Upper lobe of right lung (tissue), 1 donor: ENCODE results near the gene PIP5K1B. TPM values are rescaled to one million over a fixed set of nuclear protein-coding genes. Genes with fewer than 3 reads are reported as not detected.

Experiments used
- ATAC-seq: fragments of 200-7000 bp; cut with Tn5 transposase; one replicate; pipeline ENCODE4 v1.9.1; 2020; ENCODE audit warnings: mild to moderate bottlenecking, moderate library complexity
- DNase-seq: peaks from one replicate; pipeline ENCODE4 v3.0.0-alpha.2; 2020
- H3K27ac ChIP-seq: fragments of 200-600 bp; one replicate; pipeline ENCODE4 v1.8.0; 2022
- H3K27me3 ChIP-seq: fragments of 200-600 bp; one replicate; pipeline ENCODE4 v1.8.0; 2022; ENCODE audit warnings: mild to moderate bottlenecking
- H3K36me3 ChIP-seq: fragments of 200-600 bp; one replicate; pipeline ENCODE4 v1.8.0; 2022
- H3K4me1 ChIP-seq: fragments of 200-600 bp; one replicate; pipeline ENCODE4 v1.8.0; 2022
- H3K4me3 ChIP-seq: fragments of 200-600 bp; one replicate; pipeline ENCODE4 v1.8.0; 2022; ENCODE audit warnings: mild to moderate bottlenecking
- H3K9me3 ChIP-seq: fragments of 200-600 bp; one replicate; pipeline ENCODE4 v1.8.0; 2022
- CTCF ChIP-seq: fragments of 200-600 bp; IDR thresholded peaks from one replicate; pipeline ENCODE4 v1.8.0; 2022; ENCODE audit warnings: antibody characterized with exemption
- intact Hi-C: fragments of 100-400 bp; cut with DNase I; formaldehyde crosslinking; loops from one replicate; pipeline ENCODE4 v1.11.0; 2022
- total RNA-seq: library from RNA; stranded (reverse); fragmentation: NEBNext Ultra II Directional; extraction: Animal tissue kit (Norgen Biotek cat#: 25700); gene quantifications from one replicate; pipeline ENCODE4 v1.2.1, GENCODE V29; 2021
- donor health status: DM: no; HTN: yes; CAD: no; lungs with severe emphysema.

The PIP5K1B gene
- total RNA-seq, 1 donor from 2014 or later, result 36.5 TPM

DNA sequence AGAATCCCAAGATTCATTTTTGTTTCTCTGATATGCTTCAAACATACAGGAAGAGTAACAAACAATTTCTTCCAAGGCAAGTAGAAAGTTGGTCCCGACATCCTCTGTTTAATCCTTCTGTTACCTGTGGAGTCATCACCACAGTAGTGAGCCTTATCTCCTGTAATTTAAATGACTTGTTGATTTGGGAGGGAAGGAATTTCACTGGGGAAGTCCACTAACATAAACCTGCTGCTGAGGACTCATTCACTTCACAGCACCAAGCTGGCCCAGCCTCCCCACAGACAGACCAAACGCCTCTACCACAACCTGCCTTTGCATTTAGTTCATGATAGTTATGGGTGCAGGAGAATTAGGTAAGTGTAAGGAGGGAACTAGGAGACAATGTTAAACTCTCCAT lies 245.6 kb downstream of the PIP5K1B start:
- no peaks in the 10 kb centered on the region for H3K27me3 ChIP-seq
- intact Hi-C loops, result no loop called here
- ATAC-seq, result no peak
- no peak for TF ChIP-seq CTCF
- no peak overlapping the region for H3K4me3 ChIP-seq
- no peaks in the 10 kb centered on the region for H3K4me1 ChIP-seq
- no peak overlapping the region for H3K27ac ChIP-seq
- no peaks in the 10 kb centered on the region for H3K36me3 ChIP-seq
- DNase-seq, result no peak
- no peaks in the 10 kb centered on the region for H3K9me3 ChIP-seq

- DNase-seq, result no peak
- no peaks in the 10 kb centered on the region for H3K9me3 ChIP-seq
- no peak overlapping the region for H3K27ac ChIP-seq
- peak; percentile 71 for ATAC-seq
- intact Hi-C loops, result no loop called here
- H3K36me3 ChIP-seq, result no peaks in the 10 kb centered on the region
- no peaks in the 10 kb centered on the region for H3K4me1 ChIP-seq
- H3K27me3 ChIP-seq, result no peaks in the 10 kb centered on the region
- no peak for TF ChIP-seq CTCF
- H3K4me3 ChIP-seq, result no peak overlapping the region
These were observed 247.0 kb downstream of the PIP5K1B start for GRCh38 chr9:68951879-68952659.

DNA sequence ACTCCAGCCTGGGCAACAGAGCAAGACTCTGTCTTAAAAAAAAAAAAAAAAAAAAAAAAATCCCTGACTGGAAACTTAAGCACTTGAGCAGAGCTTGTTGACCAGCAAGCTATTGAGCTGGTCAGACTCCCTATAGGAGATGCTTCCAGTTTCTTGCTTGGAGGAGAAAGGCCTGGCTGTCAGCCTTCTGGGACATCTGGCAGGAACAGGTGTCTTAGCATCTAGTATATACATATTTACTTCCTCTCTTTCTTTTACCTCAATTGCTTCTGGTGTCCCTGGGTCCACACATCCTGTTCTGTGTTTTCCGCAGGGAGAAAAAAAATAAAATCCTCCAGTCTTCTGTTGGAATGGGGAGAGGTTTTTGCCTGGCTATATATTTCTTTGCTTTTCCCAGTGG lies 248.7 kb downstream of the PIP5K1B start:
- DNase-seq (no peak), ATAC-seq (no peak)
- no peaks in the 10 kb centered on the region for H3K27me3 ChIP-seq
- intact Hi-C loops, result no loop called here
- no peak for TF ChIP-seq CTCF
- H3K9me3 ChIP-seq, result no peaks in the 10 kb centered on the region
- H3K36me3 ChIP-seq, result no peaks in the 10 kb centered on the region
- H3K4me3 ChIP-seq, result no peak overlapping the region
- no peak overlapping the region for H3K27ac ChIP-seq
- H3K4me1 ChIP-seq, result no peaks in the 10 kb centered on the region

GRCh38 chr9:68955330-68955729 lies 250.3 kb downstream of the PIP5K1B start:
- no peak overlapping the region for H3K4me3 ChIP-seq
- no peaks in the 10 kb centered on the region for H3K27me3 ChIP-seq
- intact Hi-C loops, result no loop called here
- no peaks in the 10 kb centered on the region for H3K4me1 ChIP-seq
- no peak for TF ChIP-seq CTCF
- DNase-seq (no peak), ATAC-seq (no peak)
- no peaks in the 10 kb centered on the region for H3K9me3 ChIP-seq
- no peak overlapping the region for H3K27ac ChIP-seq
- no peaks in the 10 kb centered on the region for H3K36me3 ChIP-seq

- Histone ChIP-seq H3K4me3 (no peak overlapping the region), H3K27me3 (no peaks in the 10 kb centered on the region), H3K9me3 (no peaks in the 10 kb centered on the region), H3K4me1 (no peaks in the 10 kb centered on the region), H3K36me3 (no peaks in the 10 kb centered on the region), H3K27ac (no peak overlapping the region)
- ATAC-seq (no peak), DNase-seq (no peak)
- intact Hi-C loops, result no loop called here
- TF ChIP-seq CTCF, result no peak
These were observed 252.4 kb downstream of the PIP5K1B start for GRCh38 chr9:68957479-68957878.

GRCh38 chr9:68961587-68961986 lies 256.5 kb downstream of the PIP5K1B start:
- Histone ChIP-seq H3K27ac (no peak overlapping the region), H3K36me3 (no peaks in the 10 kb centered on the region), H3K4me1 (peaks cover 6% of the 10 kb centered on the region), H3K4me3 (no peak overlapping the region), H3K9me3 (no peaks in the 10 kb centered on the region), H3K27me3 (no peaks in the 10 kb centered on the region)
- DNase-seq (no peak), ATAC-seq (no peak)
- intact Hi-C loops, result no loop called here
- TF ChIP-seq CTCF, result no peak
